ENCODE data around the gene PTPN21.

- TF ChIP-seq CTCF (IDR thresholded peaks at IDR 0.05) (no peak), EP300 (IDR thresholded peaks at IDR 0.05) (no peak), POLR2A (IDR thresholded peaks at IDR 0.05; ENCODE audit: low read depth) (no peak), POLR2AphosphoS5 (IDR thresholded peaks at IDR 0.05) (no peak)
Measured at GRCh38 chr14:88598097-88598675, 43.4 kb upstream of the PTPN21 start.

Data from esophagus muscularis mucosa (tissue), 4 donors.